Stimulated activated CD8-positive, alpha-beta memory T cell treated with anti-CD3 and anti-CD28 coated beads, Interleukin-4, amount 100 ng/mL, for 4 hours (primary cell): ENCODE measurements around the gene PRPF38B.
"Not testable (repeated sequence)": the region's sequence is repeated elsewhere in the genome, so short reads cannot be mapped to it uniquely, and the experiment has no call there.

Source experiments
- DNase-seq, 2 donors: peaks; one replicate each; pipeline ENCODE4 v3.0.0-alpha.2; 2020; ENCODE audit warnings: low read depth in 2 of 2, low spot score in 1 of 2

The PRPF38B gene, protein sequence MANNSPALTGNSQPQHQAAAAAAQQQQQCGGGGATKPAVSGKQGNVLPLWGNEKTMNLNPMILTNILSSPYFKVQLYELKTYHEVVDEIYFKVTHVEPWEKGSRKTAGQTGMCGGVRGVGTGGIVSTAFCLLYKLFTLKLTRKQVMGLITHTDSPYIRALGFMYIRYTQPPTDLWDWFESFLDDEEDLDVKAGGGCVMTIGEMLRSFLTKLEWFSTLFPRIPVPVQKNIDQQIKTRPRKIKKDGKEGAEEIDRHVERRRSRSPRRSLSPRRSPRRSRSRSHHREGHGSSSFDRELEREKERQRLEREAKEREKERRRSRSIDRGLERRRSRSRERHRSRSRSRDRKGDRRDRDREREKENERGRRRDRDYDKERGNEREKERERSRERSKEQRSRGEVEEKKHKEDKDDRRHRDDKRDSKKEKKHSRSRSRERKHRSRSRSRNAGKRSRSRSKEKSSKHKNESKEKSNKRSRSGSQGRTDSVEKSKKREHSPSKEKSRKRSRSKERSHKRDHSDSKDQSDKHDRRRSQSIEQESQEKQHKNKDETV

DNA sequence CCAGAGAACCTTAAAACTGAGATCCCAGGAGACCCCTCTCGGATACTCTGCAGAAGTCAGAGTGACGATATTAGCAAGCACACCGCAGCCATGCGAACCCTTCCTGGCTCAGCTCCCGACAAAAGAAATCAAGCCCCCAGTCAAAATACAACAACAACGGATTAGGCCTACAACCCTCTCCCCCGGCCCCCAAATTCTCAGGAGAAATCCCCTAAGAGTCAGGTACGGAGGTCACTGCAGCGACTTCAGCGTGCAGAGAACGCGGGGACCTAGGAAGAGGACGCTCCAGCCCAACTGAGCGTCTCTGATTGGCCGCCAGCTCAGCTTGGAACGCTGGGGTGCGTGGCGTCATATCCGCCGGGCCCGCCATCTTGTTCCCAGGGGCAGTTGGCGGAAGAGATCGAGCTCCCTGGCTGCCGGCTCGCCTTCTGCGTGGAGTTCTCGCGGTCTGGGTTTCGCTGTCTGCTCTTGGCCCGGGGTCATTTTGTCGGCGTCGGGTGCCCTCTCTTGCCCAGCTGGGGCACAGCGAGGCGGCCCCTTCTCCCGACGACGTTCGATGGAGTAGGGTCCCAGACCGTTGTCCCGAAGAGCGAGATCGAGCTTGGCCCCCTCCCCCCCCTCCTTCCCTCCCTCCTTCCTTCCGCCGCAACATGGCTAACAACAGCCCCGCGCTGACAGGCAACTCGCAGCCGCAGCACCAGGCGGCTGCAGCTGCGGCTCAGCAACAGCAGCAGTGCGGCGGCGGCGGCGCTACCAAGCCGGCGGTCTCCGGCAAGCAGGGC lies at the start of gene PRPF38B:
Gene PRPF38B, plus strand, starts transcription at position 369 of the 782 bp plus-strand sequence. Its CDS starts 282 bp downstream, at position 651.
- DNase-seq = peak; percentile 88 to 89

DNA sequence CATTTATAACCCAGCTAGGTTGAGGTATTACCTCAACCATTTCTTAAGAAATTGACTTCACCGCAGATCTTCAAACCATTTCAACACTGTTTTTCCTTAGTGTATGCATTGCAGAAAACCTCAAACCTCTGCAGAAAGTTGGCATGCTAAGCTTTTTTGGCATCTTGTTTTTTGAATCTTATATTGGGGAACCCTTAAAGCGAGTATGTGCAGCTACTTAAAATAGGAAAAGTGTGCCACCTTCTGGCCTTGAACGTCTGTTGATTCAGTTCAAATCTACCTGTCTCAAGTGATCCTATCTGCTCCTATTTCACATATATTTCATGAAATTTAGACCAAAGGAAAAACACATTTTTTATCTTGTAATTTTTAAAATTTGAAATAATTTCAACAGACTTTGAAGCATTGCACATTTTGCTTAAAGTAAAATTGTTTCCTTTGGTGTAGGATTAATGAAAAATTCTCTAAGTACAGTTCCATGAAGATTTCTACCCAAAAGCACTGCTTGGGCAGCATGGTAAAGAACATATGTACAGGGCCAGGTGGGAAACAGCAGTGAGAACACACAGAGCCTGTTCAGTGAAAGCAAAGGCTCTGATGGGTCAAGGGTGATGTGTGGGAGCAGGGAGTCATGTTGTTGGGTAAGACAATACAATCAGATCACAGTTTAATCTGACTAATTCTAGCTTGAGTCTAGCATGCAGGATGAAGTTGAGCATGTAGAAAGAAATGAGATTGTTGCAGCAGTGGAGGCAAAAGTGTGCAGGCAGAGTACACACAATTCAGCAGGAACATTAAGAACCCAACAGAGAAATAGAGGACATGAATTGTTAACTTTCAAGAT lies 48.4 kb upstream of the PRPF38B start:
- no peak for DNase-seq

DNA sequence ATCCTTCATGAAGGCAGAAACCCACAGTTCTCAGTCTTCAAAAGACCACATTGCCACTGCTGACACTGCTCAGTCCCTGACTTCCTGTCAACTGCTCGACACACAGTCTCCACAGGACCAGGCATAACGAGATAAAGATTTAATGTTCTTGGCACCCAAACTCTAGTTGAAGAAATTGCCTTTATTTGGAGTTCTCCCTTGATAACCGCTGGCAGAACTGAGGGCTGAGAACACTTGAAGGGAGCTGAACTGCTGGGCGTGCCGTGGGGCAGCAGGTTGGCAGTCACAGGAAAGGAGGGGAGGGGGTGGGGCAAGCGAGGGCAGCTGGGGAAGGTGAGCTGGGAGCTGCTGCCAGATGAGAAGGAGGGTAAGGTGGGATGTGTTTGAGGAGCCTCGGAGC lies 47.1 kb upstream of the PRPF38B start:
- peak in 1 of 2 donors; percentile 10 for DNase-seq

DNA sequence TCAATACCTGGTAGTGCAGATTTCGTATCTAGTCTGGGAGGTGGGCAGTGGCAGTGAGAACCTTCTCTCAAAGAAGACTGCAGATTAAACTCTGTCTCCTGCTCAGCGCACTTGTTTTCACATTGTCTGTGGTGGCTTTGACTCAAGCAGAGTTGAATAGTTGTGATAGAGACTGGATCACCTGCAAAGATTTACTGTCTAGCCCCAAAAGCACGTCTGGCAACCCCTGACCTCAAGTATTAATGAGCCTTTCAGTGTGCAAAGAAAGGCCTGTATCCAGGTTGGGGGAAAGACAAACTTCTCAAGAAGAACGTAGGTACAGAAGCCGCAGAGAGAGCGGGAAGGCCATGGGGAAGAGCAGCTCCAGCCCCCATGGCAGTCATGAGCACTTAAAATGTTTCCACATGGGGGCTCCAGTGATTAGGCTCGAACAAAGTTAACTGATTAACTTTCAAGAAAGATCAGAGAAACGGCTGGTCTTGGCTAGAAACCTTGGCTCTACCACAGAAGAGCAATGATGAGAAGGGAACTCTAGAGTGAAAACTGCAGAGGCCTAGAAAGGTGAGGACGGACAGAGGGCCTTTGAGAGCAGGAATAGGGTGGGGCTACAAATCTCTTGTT lies 46.4 kb upstream of the PRPF38B start:
- no peak for DNase-seq

DNA sequence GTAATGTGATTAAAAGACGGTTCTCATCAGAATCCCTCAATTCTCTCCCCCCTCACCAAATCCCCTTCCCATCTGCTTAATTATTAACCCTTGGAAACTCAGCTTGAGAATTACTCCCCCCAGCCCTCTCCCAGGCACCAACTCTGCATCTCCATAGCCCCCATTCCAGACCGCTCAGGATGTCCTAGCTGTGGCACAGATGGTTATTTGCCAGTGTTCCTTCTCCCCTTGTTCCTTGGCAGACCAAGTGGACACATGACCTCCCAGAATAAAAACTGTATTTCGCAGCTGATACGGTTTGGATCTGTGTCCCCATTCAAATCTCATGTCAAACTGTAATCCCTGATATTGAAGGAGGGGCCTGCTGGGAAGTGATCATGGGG lies 45.9 kb upstream of the PRPF38B start:
- DNase-seq = no peak

DNA sequence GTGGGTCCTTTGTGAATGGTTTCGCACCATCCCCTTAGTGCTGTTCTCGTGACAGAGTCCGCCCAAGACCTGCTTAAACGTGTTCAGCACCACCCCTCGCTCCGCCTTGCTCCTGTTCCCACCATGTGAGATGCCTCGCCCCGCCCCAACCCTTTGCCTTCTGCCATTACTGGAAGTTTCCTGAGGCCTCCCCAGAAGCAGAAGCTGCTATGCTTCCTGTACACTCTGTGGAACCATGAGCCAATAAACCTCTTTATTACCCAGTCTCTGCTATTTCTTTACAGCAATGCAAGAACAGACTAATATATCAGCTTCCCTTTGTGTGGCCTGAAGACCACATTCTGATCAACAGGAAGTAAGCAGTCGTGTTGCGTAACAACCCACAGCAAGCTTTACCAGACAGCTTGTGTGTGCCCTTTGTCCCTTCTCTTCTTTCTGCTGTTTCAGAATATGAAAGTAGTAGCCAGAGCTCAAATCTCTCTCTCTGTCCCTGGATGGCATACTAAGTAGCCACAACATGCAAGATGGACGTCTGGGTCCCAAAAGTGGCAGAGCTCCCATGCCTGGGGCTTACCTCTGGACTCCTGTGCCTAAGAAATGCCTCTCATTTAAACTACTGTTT lies 45.4 kb upstream of the PRPF38B start:
- DNase-seq = peak; percentile 48 to 63

DNA sequence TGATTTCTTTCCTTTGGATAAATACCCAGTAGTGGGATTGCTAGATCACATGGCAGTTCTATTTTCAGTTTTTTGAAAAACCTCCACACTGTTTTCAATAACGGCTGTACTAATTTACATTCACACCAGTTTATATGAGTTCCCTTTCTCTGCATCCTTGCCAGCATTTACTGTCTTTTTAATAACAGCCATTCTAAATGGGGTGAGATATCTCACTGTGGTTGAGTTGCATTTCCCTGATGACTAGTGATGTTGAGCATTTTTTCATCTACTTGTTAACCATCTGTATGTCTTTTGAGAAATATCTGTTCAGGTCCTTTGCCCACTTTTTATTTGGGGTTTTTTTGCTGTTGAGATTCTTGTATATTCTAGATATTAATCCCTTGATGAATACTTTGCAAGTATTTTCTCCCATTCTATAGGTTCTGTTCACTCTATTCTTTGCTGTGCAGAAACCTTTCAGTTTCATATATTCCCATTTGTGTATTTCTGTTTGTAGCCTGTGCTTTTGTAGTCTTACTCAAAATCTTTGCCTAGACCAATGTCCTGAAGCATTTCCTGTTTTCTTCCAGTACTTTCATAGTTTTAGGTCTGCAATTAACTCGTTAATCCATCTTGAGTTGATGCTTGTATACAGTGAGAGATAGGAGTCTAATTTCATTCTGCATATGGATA lies 38.5 kb upstream of the PRPF38B start:
- DNase-seq = no peak

DNA sequence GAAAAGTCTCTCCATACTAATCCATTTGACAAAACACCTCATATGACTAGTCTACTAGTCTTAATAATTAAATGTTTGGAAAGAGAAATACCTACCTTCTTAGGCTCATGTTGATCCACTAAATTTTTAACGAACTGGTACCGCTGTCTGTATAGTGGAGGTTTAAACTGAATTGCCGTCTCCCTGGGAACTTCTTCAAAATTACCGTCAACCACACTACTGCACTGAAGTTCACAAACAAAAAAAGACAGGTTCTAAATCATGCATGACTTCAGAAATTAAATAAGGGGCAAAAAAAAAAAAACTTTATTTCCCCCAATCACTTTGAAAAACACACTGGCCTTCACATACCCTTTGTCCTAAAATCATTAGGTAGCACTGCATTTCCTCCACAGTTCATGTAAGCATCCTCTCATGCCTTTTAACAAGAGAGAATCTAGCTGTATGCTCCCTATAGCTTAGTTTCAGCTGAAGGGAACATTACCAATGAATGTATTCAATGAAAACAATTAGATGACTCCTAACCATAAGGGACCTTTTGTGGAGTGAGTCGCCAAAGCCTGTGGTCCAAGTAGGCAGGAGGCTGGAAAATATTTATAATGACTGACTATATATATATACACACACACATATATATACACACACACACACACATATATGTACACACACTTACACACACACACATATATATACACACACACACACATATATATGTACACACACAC lies 34.6 kb upstream of the PRPF38B start:
- DNase-seq = no peak

DNA sequence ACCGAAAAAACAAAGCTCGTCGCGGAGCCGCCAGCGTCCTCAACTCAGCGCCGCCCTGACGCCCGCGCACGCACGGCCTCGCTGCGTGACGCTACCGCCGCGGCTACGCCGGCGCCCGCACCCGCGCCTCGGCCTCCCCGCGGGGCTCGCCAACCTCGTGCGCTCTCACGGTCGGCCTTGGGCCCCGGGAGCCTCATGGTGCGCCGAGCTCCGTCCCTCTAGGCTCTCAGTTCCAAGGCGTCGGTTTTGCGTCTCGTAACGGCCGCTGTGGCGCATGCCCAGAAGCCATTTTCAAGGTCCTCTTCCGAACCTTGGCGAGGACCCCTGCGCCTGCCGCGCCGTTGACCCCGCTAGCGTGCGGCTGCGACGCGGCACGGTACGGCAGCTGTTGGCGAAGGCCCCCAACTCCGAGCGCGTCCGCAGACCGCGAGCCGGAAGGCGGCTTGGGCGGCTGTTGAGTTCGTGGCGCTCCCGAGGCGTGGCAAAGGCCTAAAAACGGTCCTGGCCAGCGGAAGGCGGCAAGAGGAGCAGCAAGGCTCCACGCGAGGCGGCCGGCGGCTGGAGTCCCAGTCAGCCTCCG lies 31.0 kb upstream of the PRPF38B start, which contains the start of gene HENMT1:
Gene HENMT1, minus strand, starts transcription at position 64 of the 580 bp plus-strand sequence. CDS start 1,209 bp downstream, outside the sequence.
- DNase-seq = peak; percentile 47 to 55

DNA sequence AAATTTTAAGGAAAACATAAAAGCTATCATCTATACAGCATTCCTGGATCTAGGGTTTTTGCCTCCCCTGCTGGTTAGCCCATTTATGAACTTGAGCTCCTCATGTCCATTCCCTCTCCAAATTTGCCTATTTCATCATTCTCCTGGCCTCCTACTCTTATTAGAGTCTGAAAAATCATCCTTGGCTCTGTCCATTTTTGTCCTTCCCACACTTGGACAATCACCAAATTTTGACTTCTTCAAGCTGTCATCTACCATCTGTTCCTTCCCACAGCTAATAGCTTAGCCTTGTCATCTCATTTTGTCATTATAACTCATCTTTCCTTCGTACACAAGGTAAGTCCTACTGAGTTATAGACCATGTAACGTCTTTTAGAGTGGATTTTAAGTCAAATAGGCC lies 29.0 kb upstream of the PRPF38B start:
- DNase-seq = no peak

DNA sequence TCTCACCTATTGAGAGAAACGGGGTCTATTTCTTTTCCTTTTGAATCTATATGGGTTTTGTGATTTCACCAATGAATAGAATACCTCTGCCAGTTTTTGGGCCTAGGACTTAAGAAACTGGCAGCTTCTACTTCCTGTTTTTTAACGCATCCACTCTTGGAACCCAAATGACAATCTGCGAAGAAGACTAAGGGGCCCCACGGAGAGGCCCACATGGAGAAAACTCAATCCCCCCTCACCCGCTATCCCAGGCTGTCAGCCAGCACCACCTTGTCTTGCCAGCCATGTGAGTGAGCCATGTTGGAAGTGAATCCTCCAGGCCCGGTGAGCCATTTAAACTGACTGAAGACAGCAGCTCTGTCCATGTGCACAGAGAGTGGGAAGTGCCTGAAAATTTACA lies 27.6 kb upstream of the PRPF38B start:
- no peak for DNase-seq

DNA sequence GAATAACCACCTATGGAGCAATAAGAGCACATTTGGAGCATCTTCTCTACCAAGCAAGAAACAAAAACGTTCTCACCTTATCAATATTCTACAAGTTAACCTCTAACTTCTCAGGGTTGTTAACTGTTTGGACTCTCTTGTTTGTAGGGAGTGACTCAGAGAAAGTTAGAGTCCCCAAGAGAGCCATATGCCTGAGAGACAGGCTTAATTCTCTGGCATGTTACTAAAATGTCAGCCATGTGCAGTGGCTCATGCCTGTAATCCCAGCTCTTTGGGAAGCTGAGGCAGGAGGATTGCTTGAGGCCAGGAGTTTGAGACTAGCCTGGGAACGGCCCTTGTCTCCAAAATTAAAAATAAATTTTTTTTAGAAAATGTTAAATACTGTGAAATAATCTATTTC lies 27.0 kb upstream of the PRPF38B start:
- DNase-seq = no peak

DNA sequence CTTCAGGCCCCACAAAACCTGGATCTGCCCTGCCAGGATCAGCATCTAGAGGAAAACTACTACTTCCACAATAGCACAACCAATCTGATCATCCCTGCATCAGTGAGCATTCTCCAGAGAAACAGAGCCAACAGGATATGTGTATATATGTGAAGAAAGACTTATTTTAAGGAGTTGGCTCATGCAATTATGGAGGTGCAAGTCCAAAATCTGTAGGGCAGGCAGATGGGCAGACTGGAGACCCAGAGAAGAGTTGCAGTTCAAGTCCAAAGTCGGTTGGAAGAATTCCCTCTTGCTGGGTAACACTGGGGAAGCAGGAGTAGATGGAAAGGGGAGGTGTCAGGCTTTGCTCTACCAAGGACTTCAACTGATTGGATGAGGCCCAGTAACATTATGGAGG lies 26.3 kb upstream of the PRPF38B start:
- DNase-seq = no peak

DNA sequence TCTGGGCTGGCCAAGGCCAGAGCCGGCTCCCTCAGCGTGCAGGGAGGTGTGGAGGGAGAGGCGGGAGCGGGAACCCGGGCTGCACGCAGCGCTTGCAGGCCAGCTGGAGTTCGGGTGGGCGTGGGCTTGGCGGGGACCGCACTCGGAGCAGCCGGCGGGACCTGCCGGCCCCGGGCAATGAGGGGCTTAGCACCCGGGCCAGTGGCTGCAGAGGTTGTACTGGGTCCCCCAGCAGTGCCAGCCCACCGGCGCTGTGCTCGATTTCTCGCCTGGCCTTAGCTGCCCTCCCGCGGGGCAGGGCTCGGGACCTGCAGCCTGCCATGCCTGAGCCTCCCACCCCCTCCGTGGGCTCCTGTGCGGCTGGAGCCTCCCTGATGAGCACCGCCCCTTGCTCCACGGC lies 24.7 kb upstream of the PRPF38B start:
- DNase-seq = not testable (repeated sequence)

DNA sequence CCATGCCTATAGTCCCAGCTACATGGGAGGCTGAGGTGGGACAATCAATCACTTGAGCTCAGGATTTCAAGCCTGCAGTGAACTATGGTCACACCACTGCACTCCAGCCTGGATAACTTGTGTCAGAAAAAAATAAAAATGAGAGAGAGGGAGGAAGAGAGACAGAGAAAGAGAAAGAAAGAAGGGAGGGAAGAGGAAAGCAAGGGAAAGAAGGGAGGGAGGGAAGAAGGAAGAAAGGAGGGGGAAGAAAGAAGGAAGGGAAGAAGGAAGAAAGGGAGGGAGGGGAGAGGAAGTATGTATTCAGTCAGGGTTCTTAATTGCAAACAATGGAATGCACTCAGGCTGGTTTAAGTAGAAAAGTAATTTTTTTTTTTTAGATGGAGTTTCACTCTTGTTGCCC lies 23.3 kb upstream of the PRPF38B start:
- DNase-seq = no peak

DNA sequence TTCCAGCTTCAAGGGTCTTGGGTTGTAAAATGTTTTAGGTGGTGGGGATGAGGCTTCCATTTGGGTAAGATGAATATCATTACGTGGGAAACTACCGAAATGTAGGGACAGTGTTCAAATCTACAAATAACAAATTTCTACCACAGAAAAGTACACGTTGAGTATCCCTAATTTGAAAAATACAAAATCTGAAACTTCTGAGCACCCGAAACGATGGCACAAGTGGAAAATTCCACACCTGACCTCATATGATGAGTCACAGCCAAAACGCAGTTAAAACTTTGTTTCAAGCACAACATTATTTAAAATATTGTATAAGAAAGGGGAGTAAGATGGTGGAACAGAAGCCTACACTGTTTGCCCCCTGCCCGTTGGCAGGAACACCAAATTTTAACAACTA lies 22.4 kb upstream of the PRPF38B start:
- no peak for DNase-seq

DNA sequence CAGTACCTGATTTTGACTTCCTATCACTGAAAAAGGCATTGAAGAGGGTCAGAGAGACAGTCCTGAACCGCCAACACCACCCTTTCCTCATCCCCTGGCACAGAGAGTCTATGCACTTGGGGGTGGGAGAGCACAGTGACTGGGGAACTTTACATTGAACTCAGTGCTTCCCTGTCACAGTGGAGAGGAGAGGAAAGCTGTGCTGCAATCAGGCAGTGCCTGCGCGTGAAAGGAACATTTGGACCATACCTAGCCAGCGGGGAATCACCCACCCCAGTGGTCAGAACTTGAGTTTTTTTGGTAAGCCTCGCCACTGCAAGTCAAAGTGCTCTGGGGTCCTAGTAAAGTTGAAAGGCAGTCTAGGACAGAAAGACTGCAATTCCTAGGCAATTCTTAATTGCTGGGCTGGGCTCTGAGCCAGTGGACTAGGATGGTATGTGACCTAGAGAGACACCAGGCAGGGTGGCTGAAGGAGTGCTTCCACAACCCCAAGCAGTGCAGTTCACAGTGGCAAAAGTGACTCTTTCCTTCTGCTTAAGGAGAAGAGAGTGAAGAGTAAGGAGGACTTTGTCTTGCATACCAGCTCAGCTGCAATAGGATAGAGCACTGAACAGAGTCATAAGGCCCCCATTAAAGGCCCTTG lies 21.9 kb upstream of the PRPF38B start:
- DNase-seq = no peak

DNA sequence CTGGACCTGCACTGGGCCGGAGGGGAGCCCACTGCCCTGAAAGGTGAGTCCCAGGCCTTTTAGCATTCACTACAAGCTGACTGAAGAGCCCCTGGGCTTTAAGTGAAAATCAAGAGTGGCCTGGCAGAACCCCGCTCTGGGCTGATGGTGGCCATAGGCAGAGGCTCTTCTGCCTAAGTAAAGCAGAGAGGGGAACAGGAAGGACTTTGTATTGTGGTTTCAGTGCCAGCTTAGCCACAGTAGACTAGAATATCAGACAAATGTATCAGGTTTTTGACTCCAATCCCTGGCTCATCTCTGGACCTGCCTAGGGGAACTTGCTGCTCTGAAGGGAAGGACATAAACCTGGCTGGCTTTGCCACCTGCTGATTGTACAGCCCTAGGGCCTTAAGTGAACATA lies 21.0 kb upstream of the PRPF38B start:
- DNase-seq = no peak
